Ishikawa (cell line): Measurements from ENCODE around the gene PSD2.

Experiments used
- CEBPB ChIP-seq: IDR thresholded peaks from 2 replicates; pipeline ENCODE4 v1.6.1; 2012
- CREB1 ChIP-seq: IDR thresholded peaks from 2 replicates; pipeline ENCODE4 v1.6.1; 2012; ENCODE audit warnings: low read depth
- EGR1 ChIP-seq: IDR thresholded peaks from 2 replicates; pipeline ENCODE4 v1.6.1; 2012
- EP300 ChIP-seq: IDR thresholded peaks from 2 replicates; pipeline ENCODE4 v1.6.1; 2012; ENCODE audit warnings: borderline replicate concordance
- FOXM1 ChIP-seq: IDR thresholded peaks from 2 replicates; pipeline ENCODE4 v1.6.1; 2012; ENCODE audit warnings: low read depth, borderline replicate concordance
- NFIC ChIP-seq: IDR thresholded peaks from 2 replicates; pipeline ENCODE4 v1.6.1; 2012
- RAD21 ChIP-seq: IDR thresholded peaks from 2 replicates; pipeline ENCODE4 v1.6.1; 2012; ENCODE audit warnings: low read depth
- TAF1 ChIP-seq: IDR thresholded peaks from 2 replicates; pipeline ENCODE4 v1.6.1; 2012; ENCODE audit warnings: low read depth, mild to moderate bottlenecking
- TCF12 ChIP-seq: IDR thresholded peaks from 2 replicates; pipeline ENCODE4 v1.6.1; 2012; ENCODE audit warnings: low read depth
- TEAD4 ChIP-seq: IDR thresholded peaks from 2 replicates; pipeline ENCODE4 v1.6.1; 2012
- YY1 ChIP-seq: IDR thresholded peaks from 2 replicates; pipeline ENCODE4 v1.6.1; 2012; ENCODE audit warnings: low read depth
- ZBTB7A ChIP-seq: IDR thresholded peaks from 2 replicates; pipeline ENCODE4 v1.6.1; 2012; ENCODE audit warnings: low read depth
- TF ChIP-seq, protein P1 (sequence below): IDR thresholded peaks from 2 replicates; pipeline ENCODE4 v1.6.1; 2012
- TF ChIP-seq, protein P2 (sequence below): IDR thresholded peaks from 2 replicates; pipeline ENCODE4 v1.6.1; 2012
- TF ChIP-seq, protein P3 (sequence below): IDR thresholded peaks from 2 replicates; pipeline ENCODE4 v1.6.1; 2012; ENCODE audit warnings: low read depth, mild to moderate bottlenecking

The PSD2 gene

DNA sequence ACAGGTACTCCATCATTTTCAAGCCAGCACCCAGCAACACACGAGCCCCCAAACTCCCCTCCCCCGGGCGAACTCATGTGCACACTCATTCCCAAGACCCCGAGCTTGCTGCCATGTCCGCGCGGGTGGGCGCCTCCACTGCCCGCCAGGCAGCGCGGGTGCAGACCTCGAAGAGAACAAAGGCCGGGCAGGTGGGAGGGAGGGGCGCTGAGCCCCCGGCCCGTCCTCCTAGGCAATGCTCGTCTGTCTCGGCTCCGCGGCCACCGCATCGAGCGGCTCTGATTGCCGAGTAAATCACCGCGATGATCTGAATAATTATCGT, 47.1 kb upstream of the PSD2 start:
- TF ChIP-seq TCF12 (no peak), CEBPB (no peak), RAD21 (no peak), TAF1 (no peak), YY1 (no peak), FOXM1 (no peak), EGR1 (no peak)
- TF ChIP-seq, protein P1, sequence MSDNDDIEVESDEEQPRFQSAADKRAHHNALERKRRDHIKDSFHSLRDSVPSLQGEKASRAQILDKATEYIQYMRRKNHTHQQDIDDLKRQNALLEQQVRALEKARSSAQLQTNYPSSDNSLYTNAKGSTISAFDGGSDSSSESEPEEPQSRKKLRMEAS, result no peak
- TF ChIP-seq, protein P2, sequence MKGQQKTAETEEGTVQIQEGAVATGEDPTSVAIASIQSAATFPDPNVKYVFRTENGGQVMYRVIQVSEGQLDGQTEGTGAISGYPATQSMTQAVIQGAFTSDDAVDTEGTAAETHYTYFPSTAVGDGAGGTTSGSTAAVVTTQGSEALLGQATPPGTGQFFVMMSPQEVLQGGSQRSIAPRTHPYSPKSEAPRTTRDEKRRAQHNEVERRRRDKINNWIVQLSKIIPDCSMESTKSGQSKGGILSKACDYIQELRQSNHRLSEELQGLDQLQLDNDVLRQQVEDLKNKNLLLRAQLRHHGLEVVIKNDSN, result no peak

DNA sequence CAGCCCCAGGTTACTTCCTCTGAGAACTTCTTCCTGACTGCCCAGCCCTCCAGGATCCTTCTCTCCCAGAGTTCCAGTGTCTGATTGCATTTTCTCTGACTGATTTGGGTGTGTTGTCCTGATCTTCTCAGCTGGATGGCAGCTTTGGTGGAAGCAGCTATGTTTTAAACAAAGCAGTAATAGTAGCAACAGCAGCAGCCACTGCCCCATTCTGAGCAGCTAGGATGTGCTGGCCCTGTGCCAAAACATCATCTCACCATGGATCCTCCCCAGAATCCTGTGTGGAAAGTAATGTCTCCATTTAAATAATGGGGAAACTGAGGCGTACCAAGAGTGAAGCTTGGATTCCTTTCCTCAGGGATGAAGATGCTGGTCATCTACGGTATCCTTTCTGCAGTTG, 46.4 kb upstream of the PSD2 start:
- TF ChIP-seq NFIC (peak; percentile 90), FOXM1 (no peak)

DNA sequence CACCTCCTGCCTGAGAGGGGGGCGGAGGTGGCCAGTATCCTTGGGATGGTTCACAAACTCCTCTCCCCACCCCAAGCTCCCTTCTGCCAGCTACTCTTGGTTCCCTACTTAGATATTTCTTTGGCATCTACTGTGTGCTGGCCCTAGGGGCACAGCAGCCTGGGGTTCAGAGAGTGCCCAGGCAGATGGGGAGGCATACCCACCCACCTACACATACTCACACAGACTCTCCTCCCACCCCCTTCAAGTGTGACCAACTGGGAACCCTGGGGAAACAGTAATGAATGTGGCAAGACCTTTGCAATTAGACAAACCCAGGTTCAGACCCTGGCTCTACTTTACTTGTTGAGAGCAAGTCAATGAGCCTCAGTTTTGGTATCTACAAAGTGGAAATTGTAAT, 44.4 kb upstream of the PSD2 start:
- TF ChIP-seq FOXM1 (no peak), RAD21 (no peak), CEBPB (no peak), YY1 (no peak)
- TF ChIP-seq, protein P3, sequence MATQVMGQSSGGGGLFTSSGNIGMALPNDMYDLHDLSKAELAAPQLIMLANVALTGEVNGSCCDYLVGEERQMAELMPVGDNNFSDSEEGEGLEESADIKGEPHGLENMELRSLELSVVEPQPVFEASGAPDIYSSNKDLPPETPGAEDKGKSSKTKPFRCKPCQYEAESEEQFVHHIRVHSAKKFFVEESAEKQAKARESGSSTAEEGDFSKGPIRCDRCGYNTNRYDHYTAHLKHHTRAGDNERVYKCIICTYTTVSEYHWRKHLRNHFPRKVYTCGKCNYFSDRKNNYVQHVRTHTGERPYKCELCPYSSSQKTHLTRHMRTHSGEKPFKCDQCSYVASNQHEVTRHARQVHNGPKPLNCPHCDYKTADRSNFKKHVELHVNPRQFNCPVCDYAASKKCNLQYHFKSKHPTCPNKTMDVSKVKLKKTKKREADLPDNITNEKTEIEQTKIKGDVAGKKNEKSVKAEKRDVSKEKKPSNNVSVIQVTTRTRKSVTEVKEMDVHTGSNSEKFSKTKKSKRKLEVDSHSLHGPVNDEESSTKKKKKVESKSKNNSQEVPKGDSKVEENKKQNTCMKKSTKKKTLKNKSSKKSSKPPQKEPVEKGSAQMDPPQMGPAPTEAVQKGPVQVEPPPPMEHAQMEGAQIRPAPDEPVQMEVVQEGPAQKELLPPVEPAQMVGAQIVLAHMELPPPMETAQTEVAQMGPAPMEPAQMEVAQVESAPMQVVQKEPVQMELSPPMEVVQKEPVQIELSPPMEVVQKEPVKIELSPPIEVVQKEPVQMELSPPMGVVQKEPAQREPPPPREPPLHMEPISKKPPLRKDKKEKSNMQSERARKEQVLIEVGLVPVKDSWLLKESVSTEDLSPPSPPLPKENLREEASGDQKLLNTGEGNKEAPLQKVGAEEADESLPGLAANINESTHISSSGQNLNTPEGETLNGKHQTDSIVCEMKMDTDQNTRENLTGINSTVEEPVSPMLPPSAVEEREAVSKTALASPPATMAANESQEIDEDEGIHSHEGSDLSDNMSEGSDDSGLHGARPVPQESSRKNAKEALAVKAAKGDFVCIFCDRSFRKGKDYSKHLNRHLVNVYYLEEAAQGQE, result no peak
- TF ChIP-seq, protein P1, result no peak
- TF ChIP-seq, protein P2, result no peak

DNA sequence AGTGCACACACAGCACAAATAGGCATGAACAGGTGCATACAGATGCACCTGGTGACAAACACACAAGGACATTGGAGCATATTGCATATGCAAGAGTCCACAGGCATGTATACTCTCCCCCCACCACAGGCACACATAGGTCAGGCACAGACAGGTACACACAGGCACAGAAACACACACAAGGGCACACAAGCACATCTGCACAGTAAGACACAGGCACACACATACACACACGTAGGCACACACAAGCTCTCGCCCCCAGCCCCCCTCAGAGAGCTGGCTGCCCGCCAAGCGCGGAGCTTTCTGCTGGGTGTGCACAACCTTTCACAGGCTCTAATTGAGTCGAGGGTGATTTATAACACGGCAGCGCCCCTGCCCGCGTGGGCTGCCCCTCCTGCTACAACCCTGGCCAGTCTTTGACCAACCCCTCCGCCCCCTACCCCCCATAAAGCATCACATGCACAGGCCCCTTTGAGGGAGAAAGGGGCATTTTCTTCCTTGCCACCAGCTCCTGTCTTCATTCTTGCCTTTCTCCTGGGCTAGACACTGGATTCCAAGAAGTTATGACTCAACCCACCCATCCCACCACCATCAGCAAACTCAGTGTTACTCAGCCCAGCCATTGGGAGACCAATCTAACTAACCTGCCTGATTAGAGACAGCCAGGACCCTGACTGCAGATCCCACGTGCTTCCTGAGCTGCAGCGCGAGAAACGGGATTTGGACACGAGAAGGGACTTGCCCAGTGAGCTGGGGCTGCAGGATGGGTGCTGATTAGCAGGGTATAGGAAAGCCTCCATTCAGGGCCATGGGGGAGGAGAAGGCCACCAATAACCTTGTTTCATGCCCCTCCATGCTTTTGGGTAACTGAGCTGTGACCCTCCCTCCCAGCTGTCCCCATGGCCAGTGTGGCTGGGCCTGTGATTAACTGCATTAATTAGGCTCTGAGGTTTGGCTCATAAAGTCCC, 42.8 kb upstream of the PSD2 start:
- TF ChIP-seq, protein P3, result no peak
- TF ChIP-seq FOXM1 (no peak), TAF1 (no peak), TCF12 (no peak), ZBTB7A (0 out of 2 replicates have a peak, but pooled peaks have one; percentile 47), CREB1 (no peak), RAD21 (no peak), NFIC (peak; percentile 85), TEAD4 (no peak), EP300 (no peak), CEBPB (no peak), YY1 (no peak), EGR1 (peak; percentile 33; the same call in 1 of the 2 replicates)
- TF ChIP-seq, protein P2, result no peak
- TF ChIP-seq, protein P1, result no peak

DNA sequence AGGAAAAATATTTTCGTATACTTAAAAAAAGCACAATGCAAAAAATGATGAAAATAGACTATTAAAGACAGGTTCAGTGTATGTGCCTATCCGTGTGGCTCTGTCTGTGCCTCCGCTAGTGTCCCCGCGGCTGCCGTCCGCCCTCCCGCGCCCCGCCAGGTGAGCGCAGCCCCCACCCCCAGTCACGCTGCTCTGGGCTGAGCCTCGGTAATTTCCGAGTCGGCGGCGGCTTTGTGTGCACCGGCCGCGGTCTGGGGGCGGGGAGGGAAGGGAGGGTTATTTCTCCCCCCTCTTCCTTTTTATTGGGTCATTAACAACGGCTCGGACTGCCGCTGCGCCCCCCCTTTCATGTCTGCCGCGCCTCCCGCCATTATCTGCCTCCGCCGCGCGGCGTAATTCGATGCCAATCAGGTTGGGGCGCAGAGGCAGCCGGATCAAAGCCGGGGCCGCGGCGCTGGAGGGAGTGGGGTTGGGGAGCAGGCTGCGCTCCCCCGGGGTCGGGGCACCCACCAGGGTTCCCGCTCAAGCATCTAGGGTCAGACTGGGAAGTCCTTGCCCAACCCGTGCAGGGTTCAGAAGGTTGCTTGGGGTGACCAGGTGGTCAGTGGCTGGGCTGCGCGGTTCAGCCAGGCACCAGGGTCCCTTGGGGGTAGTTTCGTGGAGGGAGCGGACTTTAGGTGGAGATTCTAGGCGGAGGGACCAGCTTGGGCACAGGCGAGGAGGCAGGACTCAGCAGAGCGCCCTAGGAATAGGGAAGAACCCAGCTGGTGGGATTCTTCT, 39.5 kb upstream of the PSD2 start:
- TF ChIP-seq FOXM1, result peak; percentile 75; the same call in 1 of the 2 replicates
- TF ChIP-seq TCF12, result peak; percentile 93
- TF ChIP-seq, protein P1, result peak; percentile 83
- TF ChIP-seq NFIC, result no peak; the same call in 1 of the 2 replicates
- no peak for TF ChIP-seq TAF1
- peak; percentile 90 for TF ChIP-seq ZBTB7A
- TF ChIP-seq EP300, result peak; percentile 88
- peak; percentile 79; the same call in 1 of the 2 replicates for TF ChIP-seq YY1
- peak; percentile 45; the same call in 1 of the 2 replicates for TF ChIP-seq TEAD4
- TF ChIP-seq CREB1, result no peak
- no peak; the same call in 1 of the 2 replicates for TF ChIP-seq RAD21
- TF ChIP-seq, protein P3, result no peak
